Vagina (tissue), 2 donors: Measurements from ENCODE around the gene SERPINA4.
A peak's percentile ranks its signal among the peaks of the same experiment; 100 is the strongest.

ENCODE experiments used
- POLR2AphosphoS5 ChIP-seq, 2 donors: sonication (generic); formaldehyde crosslinking; IDR thresholded peaks; one replicate each; pipeline ENCODE4 v1.9.0; 2017; ENCODE audit warnings: antibody characterized with exemption in 2 of 2, mild to moderate bottlenecking in 2 of 2, low read depth in 1 of 2; ENCODE audit not compliant: insufficient read depth in 1 of 2
- TF ChIP-seq, protein P1 (sequence below), 3 experiments: fragments of 450-650 bp in 2 of 3; fragments of 200-600 bp in 1 of 3; sonication (generic) in 1 of 3; IDR thresholded peaks; one replicate each; pipeline ENCODE4 v1.5.1; 2017 to 2019; ENCODE audit warnings: antibody characterized with exemption in 3 of 3, mild to moderate bottlenecking in 2 of 3, moderate library complexity in 2 of 3

DNA sequence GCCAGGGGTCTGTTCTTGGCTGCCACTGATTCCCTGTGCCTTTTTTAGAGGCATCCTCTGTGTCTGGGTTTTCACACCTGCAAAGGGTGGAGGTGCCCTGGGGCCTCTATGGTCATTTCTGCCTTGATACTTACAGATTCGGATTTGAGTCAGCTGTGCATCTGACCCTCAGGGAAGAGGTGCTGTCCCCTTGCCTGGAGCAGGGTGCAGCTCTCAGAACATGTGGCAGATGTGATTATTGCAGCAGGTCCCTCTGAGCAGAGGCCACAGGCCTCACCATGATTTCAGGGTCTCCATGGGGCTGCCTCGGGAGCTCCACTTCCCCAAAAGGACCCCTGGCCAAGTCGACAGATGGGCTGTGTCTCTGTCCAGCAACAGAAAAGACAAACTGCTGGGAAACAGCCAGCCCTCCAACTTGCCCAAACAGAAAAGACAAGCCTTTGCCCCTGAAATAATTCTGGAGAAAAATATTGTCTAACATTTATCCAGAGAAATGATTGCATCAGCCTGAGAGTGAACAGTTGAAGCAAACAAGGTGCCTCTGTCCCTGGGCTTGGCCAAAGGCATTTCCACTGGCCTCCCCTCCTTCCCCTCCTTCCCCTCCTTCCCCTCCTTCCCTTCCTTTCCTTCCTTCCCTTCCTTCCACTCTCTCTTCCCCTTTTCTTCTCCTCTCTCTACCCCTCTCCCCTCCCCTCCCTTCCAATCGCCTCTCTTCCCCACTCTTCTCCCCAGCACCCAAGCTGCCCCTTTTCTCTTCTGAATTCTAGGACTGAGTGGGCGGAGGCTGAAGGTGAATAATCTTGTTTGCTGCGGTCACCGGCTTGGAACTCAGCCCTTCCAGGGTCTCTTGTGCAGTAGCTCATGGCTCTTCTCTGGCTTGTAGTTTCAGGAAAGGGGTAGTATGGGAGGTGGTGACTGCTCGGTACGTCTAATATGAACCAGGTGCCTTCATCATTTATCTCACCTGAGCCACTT lies 51.6 kb downstream of the SERPINA4 start:
- peak in 1 of 2 donors; percentile 37 for TF ChIP-seq POLR2AphosphoS5 (IDR thresholded peaks at IDR 0.05; ENCODE audit: insufficient read depth in 1 of 2, low read depth in 1 of 2)
- TF ChIP-seq, protein P1, sequence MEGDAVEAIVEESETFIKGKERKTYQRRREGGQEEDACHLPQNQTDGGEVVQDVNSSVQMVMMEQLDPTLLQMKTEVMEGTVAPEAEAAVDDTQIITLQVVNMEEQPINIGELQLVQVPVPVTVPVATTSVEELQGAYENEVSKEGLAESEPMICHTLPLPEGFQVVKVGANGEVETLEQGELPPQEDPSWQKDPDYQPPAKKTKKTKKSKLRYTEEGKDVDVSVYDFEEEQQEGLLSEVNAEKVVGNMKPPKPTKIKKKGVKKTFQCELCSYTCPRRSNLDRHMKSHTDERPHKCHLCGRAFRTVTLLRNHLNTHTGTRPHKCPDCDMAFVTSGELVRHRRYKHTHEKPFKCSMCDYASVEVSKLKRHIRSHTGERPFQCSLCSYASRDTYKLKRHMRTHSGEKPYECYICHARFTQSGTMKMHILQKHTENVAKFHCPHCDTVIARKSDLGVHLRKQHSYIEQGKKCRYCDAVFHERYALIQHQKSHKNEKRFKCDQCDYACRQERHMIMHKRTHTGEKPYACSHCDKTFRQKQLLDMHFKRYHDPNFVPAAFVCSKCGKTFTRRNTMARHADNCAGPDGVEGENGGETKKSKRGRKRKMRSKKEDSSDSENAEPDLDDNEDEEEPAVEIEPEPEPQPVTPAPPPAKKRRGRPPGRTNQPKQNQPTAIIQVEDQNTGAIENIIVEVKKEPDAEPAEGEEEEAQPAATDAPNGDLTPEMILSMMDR (IDR thresholded peaks at IDR 0.05) = no peak
